ENCODE measurements around the gene NEK6.

- TF ChIP-seq RUNX1 (IDR thresholded peaks at IDR 0.05; ENCODE audit: low read depth), result no peak
- TF ChIP-seq SMAD2 (IDR thresholded peaks at IDR 0.05; ENCODE audit: low read depth, low read length), result no peak
- TF ChIP-seq ATF3 (IDR thresholded peaks at IDR 0.05), result no peak
- TF ChIP-seq ATF3 (CRISPR knock-in tag; conservative IDR thresholded peaks at IDR 0.05), result no peak
Measured at GRCh38 chr9:124353166-124353768, 95.5 kb downstream of the NEK6 start.

Measured in K562 (cell line).